HEK293T (cell line): Measurements from ENCODE around the gene IL13RA1.
A peak's percentile ranks its signal among the peaks of the same experiment; 100 is the strongest.
"Not testable (repeated sequence)": the region's sequence is repeated elsewhere in the genome, so short reads cannot be mapped to it uniquely, and the experiment has no call there.

Experiments
- CTCF ChIA-PET: fragments of 350-600 bp; formaldehyde crosslinking; extraction: SDS; loops from one replicate; lab custom pipeline; 2021; ENCODE audit warnings: antibody characterized with exemption, inconsistent platforms; lab: Yijun Ruan, JAX
- POLR2A ChIA-PET: fragments of 350-600 bp; formaldehyde crosslinking; extraction: SDS; loops from one replicate; lab custom pipeline; 2020; ENCODE audit warnings: antibody characterized with exemption, inconsistent platforms; lab: Yijun Ruan, JAX
- DNase-seq: peaks from one replicate; pipeline ENCODE4 v3.0.0; 2012; ENCODE audit warnings: mixed read lengths; ENCODE audit errors: extremely low spot score
- ARNT ChIP-seq: fragments of 450-650 bp; IDR thresholded peaks from 2 replicates; pipeline ENCODE4 v1.6.1; 2017; ENCODE audit warnings: mild to moderate bottlenecking
- BHLHE40 ChIP-seq: fragments of 450-650 bp; IDR thresholded peaks from 2 replicates; pipeline ENCODE4 v1.6.1; 2016; ENCODE audit warnings: mild to moderate bottlenecking, moderate library complexity, borderline replicate concordance
- CTBP1 ChIP-seq: fragments of 450-650 bp; IDR thresholded peaks from 2 replicates; pipeline ENCODE4 v1.6.1; 2016; ENCODE audit warnings: borderline replicate concordance
- ELF4 ChIP-seq: fragments of 450-650 bp; IDR thresholded peaks from 2 replicates; pipeline ENCODE4 v1.6.1; 2017; ENCODE audit warnings: antibody characterized with exemption
- FOXA1 ChIP-seq: fragments of 450-650 bp; IDR thresholded peaks from 2 replicates; pipeline ENCODE4 v1.6.1; 2016; ENCODE audit warnings: mild to moderate bottlenecking
- FOXK2 ChIP-seq: fragments of 450-650 bp; IDR thresholded peaks from 2 replicates; pipeline ENCODE4 v1.6.1; 2016; ENCODE audit warnings: mild to moderate bottlenecking
- FOXM1 ChIP-seq: fragments of 450-650 bp; IDR thresholded peaks from 2 replicates; pipeline ENCODE4 v1.6.1; 2017; ENCODE audit warnings: mild to moderate bottlenecking, borderline replicate concordance
- HDGF ChIP-seq: fragments of 450-650 bp; IDR thresholded peaks from 2 replicates; pipeline ENCODE4 v1.6.1; 2017; ENCODE audit warnings: antibody characterized with exemption, borderline replicate concordance
- L3MBTL2 ChIP-seq: fragments of 450-650 bp; conservative IDR thresholded peaks from 2 replicates; pipeline ENCODE4 v1.6.1; 2016; ENCODE audit warnings: mild to moderate bottlenecking
- LEF1 ChIP-seq: fragments of 450-650 bp; IDR thresholded peaks from 2 replicates; pipeline ENCODE4 v1.6.1; 2017; ENCODE audit warnings: mild to moderate bottlenecking, borderline replicate concordance
- NFRKB ChIP-seq: fragments of 450-650 bp; IDR thresholded peaks from 2 replicates; pipeline ENCODE4 v1.6.1; 2016; ENCODE audit warnings: mild to moderate bottlenecking, moderate library complexity
- SP1 ChIP-seq: fragments of 450-650 bp; IDR thresholded peaks from 2 replicates; pipeline ENCODE4 v1.6.1; 2017
- SUZ12 ChIP-seq: fragments of 450-650 bp; IDR thresholded peaks from 2 replicates; pipeline ENCODE4 v1.6.1; 2016; ENCODE audit warnings: mild to moderate bottlenecking
- TARDBP ChIP-seq: fragments of 450-650 bp; IDR thresholded peaks from 2 replicates; pipeline ENCODE4 v1.6.1; 2016
- ZNF384 ChIP-seq: fragments of 450-650 bp; IDR thresholded peaks from 2 replicates; pipeline ENCODE4 v1.6.1; 2016
- TF ChIP-seq, protein P1 (sequence below): fragments of 450-650 bp; IDR thresholded peaks from 2 replicates; pipeline ENCODE4 v1.6.1; 2016

The IL13RA1 gene

DNA sequence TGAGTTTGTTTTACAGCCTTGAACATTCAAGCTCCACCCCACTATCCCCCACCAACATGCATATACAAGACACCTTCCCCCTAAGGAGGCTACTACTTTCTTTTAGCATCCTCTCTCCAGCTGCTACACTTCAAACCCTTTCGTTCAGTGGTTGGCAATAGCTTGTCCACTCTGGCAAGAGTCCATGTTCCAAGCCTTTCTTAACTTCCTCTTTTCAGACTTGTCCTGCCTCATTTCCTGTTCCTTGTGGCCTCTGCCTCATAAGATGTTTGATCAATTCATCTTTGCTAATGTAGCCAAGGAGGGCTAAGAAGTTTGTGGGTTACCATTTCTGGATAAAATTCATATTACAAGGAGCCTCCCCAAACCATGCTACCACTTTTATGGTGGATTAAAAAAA is 75.5 kb downstream of the IL13RA1 start:
- CTCF ChIA-PET, result interaction anchor here (0.6 kb wide), 1 partner anchor 39 kb away, joined by 5 read pairs; no protein-coding TSS in a partner anchor
- POLR2A ChIA-PET, result no interaction called here
- TF ChIP-seq TARDBP (no peak), LEF1 (no peak), HDGF (no peak), ARNT (no peak), BHLHE40 (no peak), CTBP1 (no peak), FOXM1 (no peak), FOXA1 (no peak), ELF4 (no peak), FOXK2 (no peak), SP1 (no peak), SUZ12 (no peak), ZNF384 (no peak), NFRKB (no peak), L3MBTL2 (no peak)
- TF ChIP-seq, protein P1, sequence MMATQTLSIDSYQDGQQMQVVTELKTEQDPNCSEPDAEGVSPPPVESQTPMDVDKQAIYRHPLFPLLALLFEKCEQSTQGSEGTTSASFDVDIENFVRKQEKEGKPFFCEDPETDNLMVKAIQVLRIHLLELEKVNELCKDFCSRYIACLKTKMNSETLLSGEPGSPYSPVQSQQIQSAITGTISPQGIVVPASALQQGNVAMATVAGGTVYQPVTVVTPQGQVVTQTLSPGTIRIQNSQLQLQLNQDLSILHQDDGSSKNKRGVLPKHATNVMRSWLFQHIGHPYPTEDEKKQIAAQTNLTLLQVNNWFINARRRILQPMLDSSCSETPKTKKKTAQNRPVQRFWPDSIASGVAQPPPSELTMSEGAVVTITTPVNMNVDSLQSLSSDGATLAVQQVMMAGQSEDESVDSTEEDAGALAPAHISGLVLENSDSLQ, result no peak
- no peak for DNase-seq

DNA sequence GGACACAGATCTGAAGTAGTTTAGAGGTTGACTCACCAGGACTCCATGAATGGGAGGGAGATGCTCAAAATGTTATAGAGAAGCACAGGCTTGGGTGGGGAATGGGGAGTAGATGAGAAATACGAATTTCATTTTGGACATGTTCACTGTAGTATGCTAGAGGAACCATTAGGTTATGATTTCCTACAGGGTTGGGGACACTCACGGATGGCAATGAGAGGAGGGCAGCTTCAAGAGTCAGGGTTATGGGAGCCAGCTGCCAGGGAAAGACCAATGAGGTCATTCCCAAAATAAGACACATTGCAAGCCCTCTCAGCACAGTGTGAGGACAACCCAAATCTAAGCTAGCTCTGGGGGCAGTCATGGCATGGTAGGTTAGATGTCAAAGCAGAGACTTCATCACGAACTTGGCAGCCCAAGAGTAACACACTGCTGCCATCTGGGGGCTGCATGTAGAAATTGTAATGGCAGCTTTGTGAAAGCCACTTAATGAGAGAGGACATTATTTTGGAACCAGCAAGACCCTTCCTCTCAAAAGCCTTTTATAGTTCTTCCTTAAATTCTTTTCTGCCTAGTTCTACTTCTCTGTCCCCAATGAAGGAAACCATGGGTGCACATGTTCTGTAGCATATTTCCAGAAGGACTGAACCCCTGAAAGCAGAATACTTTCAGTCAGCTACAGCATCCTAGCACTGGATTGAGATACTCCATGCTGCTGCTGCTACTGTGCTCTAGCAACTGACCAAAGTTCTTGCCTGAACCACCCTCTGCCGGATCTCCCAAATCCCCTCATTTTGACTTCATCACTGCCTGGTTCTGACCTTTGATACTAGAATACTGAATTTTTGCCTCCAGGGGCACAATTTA is 80.0 kb downstream of the IL13RA1 start:
- TF ChIP-seq SUZ12, result no peak
- TF ChIP-seq FOXK2, result no peak
- no peak for TF ChIP-seq CTBP1
- no peak for TF ChIP-seq FOXM1
- TF ChIP-seq LEF1, result no peak
- no peak for TF ChIP-seq TARDBP
- TF ChIP-seq, protein P1, result no peak
- no peak for TF ChIP-seq ARNT
- DNase-seq, result peak; percentile 78
- ChIA-PET CTCF (interaction anchor here (0.6 to 1.3 kb wide), 5 partner anchors 13 to 205 kb away, joined by 3 to 6 read pairs (median 4); no protein-coding TSS in a partner anchor), POLR2A (no interaction called here)

DNA sequence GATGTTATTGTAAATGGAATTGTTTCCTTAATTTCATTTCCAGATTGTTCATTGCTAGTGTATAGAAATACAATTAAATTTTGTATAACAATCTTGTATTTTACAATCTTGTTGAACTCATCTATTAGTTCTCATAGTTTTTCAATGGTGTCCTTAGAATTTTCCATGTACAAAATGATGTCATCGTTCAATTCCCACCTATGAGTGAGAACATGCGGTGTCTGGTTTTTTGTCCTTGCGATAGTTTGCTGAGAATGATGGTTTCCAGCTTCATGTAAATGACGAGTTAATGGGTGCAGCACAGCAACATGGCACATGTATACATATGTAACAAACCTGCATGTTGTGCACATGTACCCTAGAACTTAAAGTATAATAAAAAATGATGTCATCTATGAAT is 89.9 kb downstream of the IL13RA1 start:
- POLR2A ChIA-PET, result not testable (repeated sequence)
- CTCF ChIA-PET, result interaction anchor here (1.2 kb wide), 1 partner anchor 215 kb away, joined by 3 read pairs; no protein-coding TSS in a partner anchor

DNA sequence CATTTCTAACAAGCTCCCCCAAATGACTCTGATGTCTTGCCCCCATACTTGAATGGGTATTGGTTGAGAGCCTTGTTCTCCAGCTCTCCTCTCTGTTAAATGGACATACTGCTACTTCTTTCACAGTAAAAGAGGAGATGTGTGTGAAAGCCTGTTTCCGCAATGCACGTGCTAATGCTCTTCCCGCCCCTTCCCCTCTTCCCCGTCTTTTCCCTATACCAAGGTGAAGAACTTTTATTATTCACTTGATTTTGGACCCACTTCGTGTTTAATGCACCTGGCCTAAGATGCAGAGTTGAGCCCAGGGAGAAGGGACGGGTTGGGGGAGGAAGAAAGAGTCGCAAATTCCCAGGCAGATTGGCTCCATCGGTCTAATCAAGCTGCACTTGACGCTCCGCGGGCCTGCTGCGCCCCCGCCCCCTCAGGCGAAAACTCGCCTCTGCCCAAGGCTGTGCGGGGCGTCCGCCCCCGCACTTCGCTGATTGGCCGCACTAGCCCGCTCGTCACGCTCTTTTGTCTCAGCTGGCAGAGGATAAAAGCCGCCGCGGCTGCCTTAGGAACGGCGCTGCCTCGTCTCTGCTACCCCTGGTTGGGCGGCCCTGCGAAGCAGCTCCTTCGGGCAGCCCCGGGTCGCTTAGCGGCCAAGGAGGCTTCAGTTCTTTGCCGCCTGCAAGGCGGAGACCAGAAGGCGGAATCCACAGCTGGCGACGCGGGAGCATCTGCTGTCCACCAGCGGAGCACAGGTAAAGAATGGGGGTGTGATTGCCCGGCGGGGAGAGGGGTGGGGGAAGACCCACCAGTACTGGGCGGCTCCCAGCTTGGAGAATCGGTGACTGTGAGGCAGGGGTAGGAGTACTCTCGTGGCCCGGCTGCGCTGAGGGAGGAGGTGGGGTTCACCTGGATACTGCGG is 96.1 kb downstream of the IL13RA1 start, which contains the start of gene ZCCHC12:
Gene ZCCHC12, plus strand, starts transcription at position 562 of the 910 bp plus-strand sequence. CDS start 1,421 bp downstream, outside the sequence.
- DNase-seq, result peak; percentile 91
- TF ChIP-seq, protein P1, result peak; percentile 90
- TF ChIP-seq ARNT (no peak), ELF4 (no peak), BHLHE40 (no peak), FOXA1 (no peak), SP1 (no peak), L3MBTL2 (peak; percentile 91)
- POLR2A ChIA-PET, result interaction anchor here (0.7 to 1.3 kb wide), 2 partner anchors 15 to 312 kb away, joined by 3 to 4 read pairs; no protein-coding TSS in a partner anchor
- CTCF ChIA-PET, result interaction anchor here (1.4 to 2.3 kb wide), 2 partner anchors 15 to 196 kb away, joined by 3 to 7 read pairs; no protein-coding TSS in a partner anchor

More for the DNA sequence above, 89.9 kb downstream of the IL13RA1 start:
- not testable (repeated sequence) for DNase-seq

DNA sequence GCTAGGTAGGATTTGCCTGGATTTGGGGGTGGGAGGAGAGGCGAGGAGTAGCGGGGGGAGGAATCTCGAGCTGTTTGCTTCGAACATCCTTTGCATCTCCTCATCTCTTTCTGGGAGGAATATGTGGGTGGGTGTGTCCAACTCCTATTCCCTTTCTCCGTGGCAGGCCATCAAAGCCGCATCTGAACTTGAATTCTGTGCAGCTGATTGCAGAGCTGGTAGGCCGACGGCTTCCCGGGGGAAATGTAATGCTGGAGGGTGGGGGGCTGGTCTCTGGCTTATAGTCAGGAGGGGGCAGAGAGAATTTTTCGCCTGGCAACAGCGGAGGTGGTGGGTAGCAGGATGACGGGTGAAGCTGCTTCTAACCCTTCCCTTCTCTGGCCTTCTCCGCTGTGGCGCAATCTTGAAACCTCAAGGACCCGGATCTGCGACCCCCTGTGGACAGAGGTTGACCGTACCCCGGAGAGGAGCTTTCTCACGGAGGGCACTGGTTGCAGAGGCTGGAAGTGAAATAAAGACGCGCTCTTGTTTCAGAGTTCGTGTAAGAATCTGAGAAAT is 96.8 kb downstream of the IL13RA1 start:
- POLR2A ChIA-PET, result interaction anchor here (1.3 kb wide), 1 partner anchor 15 kb away, joined by 4 read pairs; no protein-coding TSS in a partner anchor
- DNase-seq, result no peak
- no peak for TF ChIP-seq HDGF
- TF ChIP-seq FOXK2, result no peak
- no peak for TF ChIP-seq ZNF384
- no peak for TF ChIP-seq FOXA1
- no peak for TF ChIP-seq SUZ12
- TF ChIP-seq ELF4, result no peak
- TF ChIP-seq CTBP1, result no peak
- TF ChIP-seq ARNT, result no peak
- TF ChIP-seq NFRKB, result no peak
- TF ChIP-seq TARDBP, result no peak
- no peak for TF ChIP-seq FOXM1
- TF ChIP-seq, protein P1, result no peak
- TF ChIP-seq L3MBTL2, result no peak
- no peak for TF ChIP-seq SP1
- no peak for TF ChIP-seq BHLHE40
- no peak for TF ChIP-seq LEF1
- CTCF ChIA-PET, result interaction anchor here (1.4 to 2.3 kb wide), 2 partner anchors 15 to 197 kb away, joined by 3 to 7 read pairs; no protein-coding TSS in a partner anchor
